Trophoblast cell (in vitro differentiated cells and primary cell): ENCODE data around the gene USP1.

ENCODE experiments used
- DNase-seq, 2 donors: peaks; one replicate each; pipeline ENCODE4 v3.0.0-alpha.2; 2016
- H2AFZ ChIP-seq: 2 replicates; pipeline ENCODE4 v1.6.1; 2013; ENCODE audit warnings: low read length, moderate library complexity, mild to moderate bottlenecking; ENCODE audit not compliant: insufficient read depth, poor library complexity
- H2AK5ac ChIP-seq: 2 replicates; pipeline ENCODE4 v1.6.1; 2013; ENCODE audit warnings: mild to moderate bottlenecking, low read length
- H2BK120ac ChIP-seq: 2 replicates; pipeline ENCODE4 v1.6.1; 2013; ENCODE audit warnings: low read length, mild to moderate bottlenecking, moderate library complexity; ENCODE audit not compliant: insufficient read depth, poor library complexity
- H2BK12ac ChIP-seq: 2 replicates; pipeline ENCODE4 v1.6.1; 2013; ENCODE audit warnings: mild to moderate bottlenecking, low read length, moderate library complexity
- H2BK5ac ChIP-seq: 2 replicates; pipeline ENCODE4 v1.6.1; 2013; ENCODE audit warnings: low read length, low read depth, moderate library complexity, mild to moderate bottlenecking; ENCODE audit not compliant: poor library complexity
- H3K14ac ChIP-seq: 2 replicates; pipeline ENCODE4 v1.6.1; 2013; ENCODE audit warnings: mild to moderate bottlenecking, low read length
- H3K18ac ChIP-seq: 2 replicates; pipeline ENCODE4 v1.6.1; 2013; ENCODE audit warnings: mild to moderate bottlenecking, low read length
- H3K23ac ChIP-seq: 2 replicates; pipeline ENCODE4 v1.6.1; 2013; ENCODE audit warnings: low read length
- H3K27ac ChIP-seq: 2 replicates; pipeline ENCODE4 v1.5.1; 2013; ENCODE audit warnings: low read depth, mild to moderate bottlenecking, inconsistent platforms, low read length, moderate library complexity
- H3K27me3 ChIP-seq: 2 replicates; pipeline ENCODE4 v1.6.1; 2013; ENCODE audit warnings: inconsistent platforms, mild to moderate bottlenecking, low read length, moderate library complexity; ENCODE audit not compliant: insufficient read depth
- H3K36me3 ChIP-seq, 2 experiments: 1 replicate in 1 of 2; 2 replicates in 1 of 2; pipeline ENCODE4 v1.6.1; 2013; ENCODE audit warnings: low read length in 2 of 2, mild to moderate bottlenecking in 2 of 2, moderate library complexity in 1 of 2; ENCODE audit not compliant: insufficient read depth in 2 of 2, control insufficient read depth in 1 of 2
- H3K4ac ChIP-seq: 2 replicates; pipeline ENCODE4 v1.6.1; 2013; ENCODE audit warnings: low read depth, mild to moderate bottlenecking, low read length, moderate library complexity
- H3K4me1 ChIP-seq, 2 experiments: 1 replicate in 1 of 2; 2 replicates in 1 of 2; pipeline ENCODE4 v1.6.1; 2013; ENCODE audit warnings: low read length in 2 of 2, mild to moderate bottlenecking in 2 of 2, moderate library complexity in 1 of 2; ENCODE audit not compliant: insufficient read depth in 2 of 2, control insufficient read depth in 1 of 2
- H3K4me2 ChIP-seq: 2 replicates; pipeline ENCODE4 v1.6.1; 2013; ENCODE audit warnings: inconsistent platforms, mild to moderate bottlenecking, low read length, moderate library complexity
- H3K4me3 ChIP-seq: 2 replicates; pipeline ENCODE4 v1.5.1; 2013; ENCODE audit warnings: mild to moderate bottlenecking, low read depth, low read length, inconsistent platforms
- H3K79me1 ChIP-seq: one replicate; pipeline ENCODE4 v1.6.1; 2013; ENCODE audit warnings: low read length
- H3K79me2 ChIP-seq: 2 replicates; pipeline ENCODE4 v1.6.1; 2013; ENCODE audit warnings: low read length, mild to moderate bottlenecking; ENCODE audit not compliant: control insufficient read depth, insufficient read depth, poor library complexity
- H3K9ac ChIP-seq: 2 replicates; pipeline ENCODE4 v1.6.1; 2013; ENCODE audit warnings: mild to moderate bottlenecking, low read length
- H3K9me3 ChIP-seq: 2 replicates; pipeline ENCODE4 v1.6.1; 2013; ENCODE audit warnings: low read depth, mild to moderate bottlenecking, control low read depth, inconsistent platforms, low read length; ENCODE audit not compliant: insufficient read depth
- H4K12ac ChIP-seq: 2 replicates; pipeline ENCODE4 v1.6.1; 2013; ENCODE audit warnings: low read depth, mild to moderate bottlenecking, low read length, moderate library complexity
- H4K8ac ChIP-seq: 2 replicates; pipeline ENCODE4 v1.6.1; 2013; ENCODE audit warnings: low read depth, mild to moderate bottlenecking, low read length, moderate library complexity
- H4K91ac ChIP-seq: one replicate; pipeline ENCODE4 v1.6.1; 2013; ENCODE audit warnings: low read depth, mild to moderate bottlenecking, low read length, moderate library complexity
- WGBS: extraction: QIAGEN DNeasy Blood & Tissue Kit; methylation state at CpG from one replicate; pipeline ENCODE4 v1.1.7; 2013; ENCODE audit warnings: missing lambda C conversion rate; ENCODE audit not compliant: insufficient read length, insufficient coverage; ENCODE audit errors: extremely low coverage; 5-methylcytosine and 5-hydroxymethylcytosine counted together

USP1 gene

GRCh38 chr1:62392951-62393350 lies 43.9 kb upstream of the USP1 start:
- H3K27ac ChIP-seq: no peak overlapping the region
- no peak overlapping the region for H3K4me2 ChIP-seq
- H2BK5ac ChIP-seq: no peak overlapping the region
- H2BK12ac ChIP-seq: no peak overlapping the region
- DNase-seq: no peak
- H4K8ac ChIP-seq: no peak overlapping the region
- H3K18ac ChIP-seq: no peak overlapping the region
- no peaks in the 10 kb centered on the region for H3K9me3 ChIP-seq
- H2BK120ac ChIP-seq: no peak overlapping the region
- no peak overlapping the region for H3K23ac ChIP-seq
- no peak overlapping the region for H2AK5ac ChIP-seq
- H3K79me1 ChIP-seq: no peaks in the 10 kb centered on the region
- no peak overlapping the region for H3K4me3 ChIP-seq
- H3K36me3 ChIP-seq: no peaks in the 10 kb centered on the region
- H3K9ac ChIP-seq: no peak overlapping the region
- no peak overlapping the region for H4K12ac ChIP-seq
- H3K4me1 ChIP-seq: peaks cover 0 to 2% of the 10 kb centered on the region in 2 experiments
- WGBS: no CpG with 5 or more reads among the region's 3 CpGs
- H2AFZ ChIP-seq: no peak overlapping the region
- H3K14ac ChIP-seq: no peak overlapping the region
- no peaks in the 10 kb centered on the region for H3K79me2 ChIP-seq
- no peaks in the 10 kb centered on the region for H3K27me3 ChIP-seq
- H4K91ac ChIP-seq: no peak overlapping the region
- H3K4ac ChIP-seq: no peak overlapping the region

GRCh38 chr1:62394646-62395045 lies 42.2 kb upstream of the USP1 start:
- Histone ChIP-seq H3K36me3 (no peaks in the 10 kb centered on the region), H3K14ac (no peak overlapping the region), H3K27ac (no peak overlapping the region), H3K4me1 (peaks cover 0 to 2% of the 10 kb centered on the region in 2 experiments), H3K79me2 (no peaks in the 10 kb centered on the region), H3K9ac (no peak overlapping the region), H4K8ac (no peak overlapping the region), H3K27me3 (no peaks in the 10 kb centered on the region), H2AK5ac (no peak overlapping the region), H3K4me2 (no peak overlapping the region), H2BK120ac (no peak overlapping the region), H2BK12ac (no peak overlapping the region), H4K91ac (no peak overlapping the region), H3K4me3 (no peak overlapping the region), H3K18ac (no peak overlapping the region), H3K79me1 (no peaks in the 10 kb centered on the region), H3K4ac (no peak overlapping the region), H3K9me3 (no peaks in the 10 kb centered on the region), H2BK5ac (no peak overlapping the region), H4K12ac (no peak overlapping the region), H2AFZ (no peak overlapping the region), H3K23ac (no peak overlapping the region)
- no peak for DNase-seq
- no CpG with 5 or more reads among the region's 8 CpGs for WGBS

DNA sequence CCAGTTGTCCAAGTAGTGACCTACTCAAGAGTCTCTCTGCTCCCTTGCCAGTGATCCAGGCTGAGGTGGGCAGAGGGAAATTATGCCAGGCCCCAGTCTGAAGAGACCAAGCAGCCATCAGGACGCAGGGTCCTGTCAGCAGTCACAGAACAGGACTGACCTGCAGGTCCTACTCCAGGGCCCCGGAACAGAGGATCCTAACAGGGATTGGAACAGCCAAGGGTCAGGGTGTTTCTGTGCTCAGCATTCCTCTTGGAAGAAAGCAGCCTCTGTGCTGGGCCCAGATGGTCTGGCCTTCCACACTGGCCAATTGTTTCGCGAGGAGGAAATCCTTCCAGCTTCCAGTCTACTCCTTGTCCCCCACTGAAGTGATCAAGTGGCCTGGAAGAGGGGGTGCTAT lies 41.6 kb upstream of the USP1 start:
- Histone ChIP-seq H3K14ac (no peak overlapping the region), H3K23ac (no peak overlapping the region)

GRCh38 chr1:62396871-62397270 lies 40.0 kb upstream of the USP1 start:
- H2BK120ac ChIP-seq: no peak overlapping the region
- no CpG with 5 or more reads among the region's 6 CpGs for WGBS

More for the DNA sequence above, 41.6 kb upstream of the USP1 start:
- no peak overlapping the region for H3K4me3 ChIP-seq
- no peak overlapping the region for H2AK5ac ChIP-seq
- no peaks in the 10 kb centered on the region for H3K27me3 ChIP-seq
- H4K8ac ChIP-seq: no peak overlapping the region
- H2BK120ac ChIP-seq: no peak overlapping the region
- H3K4me2 ChIP-seq: no peak overlapping the region
- no peak overlapping the region for H4K91ac ChIP-seq
- no peak overlapping the region for H3K9ac ChIP-seq
- no peak overlapping the region for H3K18ac ChIP-seq
- no peak overlapping the region for H2BK5ac ChIP-seq
- no peaks in the 10 kb centered on the region for H3K79me2 ChIP-seq
- peak overlapping the region; percentile 20 for H2BK12ac ChIP-seq
- H3K4ac ChIP-seq: no peak overlapping the region
- peaks cover 0 to 2% of the 10 kb centered on the region in 2 experiments for H3K4me1 ChIP-seq
- WGBS: no CpG with 5 or more reads among the region's 4 CpGs
- H4K12ac ChIP-seq: no peak overlapping the region
- no peaks in the 10 kb centered on the region for H3K36me3 ChIP-seq
- H3K9me3 ChIP-seq: no peaks in the 10 kb centered on the region
- no peak for DNase-seq
- no peaks in the 10 kb centered on the region for H3K79me1 ChIP-seq
- H3K27ac ChIP-seq: no peak overlapping the region
- H2AFZ ChIP-seq: no peak overlapping the region

More at GRCh38 chr1:62396871-62397270, 40.0 kb upstream of the USP1 start:
- Histone ChIP-seq H3K27me3 (no peaks in the 10 kb centered on the region), H3K4me3 (no peak overlapping the region), H4K8ac (no peak overlapping the region), H3K27ac (no peak overlapping the region), H3K4me2 (no peak overlapping the region), H2AFZ (no peak overlapping the region), H2BK5ac (no peak overlapping the region), H3K4ac (no peak overlapping the region), H4K91ac (no peak overlapping the region), H3K9ac (no peak overlapping the region), H3K9me3 (no peaks in the 10 kb centered on the region), H3K14ac (no peak overlapping the region), H2BK12ac (no peak overlapping the region), H3K79me1 (no peaks in the 10 kb centered on the region), H2AK5ac (no peak overlapping the region), H3K23ac (no peak overlapping the region), H3K36me3 (no peaks in the 10 kb centered on the region), H4K12ac (no peak overlapping the region), H3K4me1 (peaks cover 0 to 2% of the 10 kb centered on the region in 2 experiments), H3K18ac (no peak overlapping the region), H3K79me2 (no peaks in the 10 kb centered on the region)
- DNase-seq: no peak
